Effector CD8-positive, alpha-beta T cell (primary cell): Measurements from ENCODE around the gene CXCL1.

Experiments used
- DNase-seq: peaks from one replicate; lab custom pipeline; 2025; lab: John Stamatoyannopoulos, UW

The CXCL1 gene

GRCh38 chr4:73917081-73917501 is 47.9 kb downstream of the CXCL1 start:
- DNase-seq: no peak

GRCh38 chr4:73918058-73918457 is 48.9 kb downstream of the CXCL1 start:
- no peak for DNase-seq

- no peak for DNase-seq
These were observed 50.5 kb downstream of the CXCL1 start for GRCh38 chr4:73919691-73920090.
